Fibroblast of lung (primary cell): ENCODE data around the gene MRPS25.

ENCODE experiments used
- EZH2 ChIP-seq: IDR thresholded peaks from 2 replicates; pipeline ENCODE4 v1.5.1; 2012; ENCODE audit warnings: low read length, control low read depth, mild to moderate bottlenecking; ENCODE audit errors: missing control alignments
- TF ChIP-seq, protein P1 (sequence below), 2 donors: IDR thresholded peaks in 1 of 2; conservative IDR thresholded peaks in 1 of 2; 1 replicate in 1 of 2; 2 replicates in 1 of 2; pipeline ENCODE4 v1.5.1; 2011 to 2012; ENCODE audit warnings: low read length in 2 of 2, control low read depth in 1 of 2, inconsistent platforms in 1 of 2, low read depth in 1 of 2, mild to moderate bottlenecking in 1 of 2

DNA sequence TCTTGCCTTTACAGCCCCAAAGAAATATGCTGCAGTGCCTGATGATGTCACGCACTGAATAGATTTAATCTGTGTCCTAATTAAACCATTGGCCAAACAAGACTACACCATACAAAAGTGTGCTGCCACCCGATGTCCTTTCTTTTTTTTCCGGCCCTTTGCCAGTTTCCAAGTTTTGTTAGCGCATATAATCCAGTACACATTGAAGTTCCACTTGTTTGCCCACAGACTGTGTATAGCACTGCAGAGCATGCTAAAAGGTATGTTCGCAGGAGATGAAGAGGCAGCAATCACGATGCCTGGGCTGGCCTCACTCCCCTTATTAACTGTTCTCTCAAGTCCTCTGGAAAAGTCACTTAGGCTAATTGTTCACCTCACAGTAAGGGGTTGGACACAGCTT lies 26.8 kb downstream of the MRPS25 start:
- TF ChIP-seq, protein P1, sequence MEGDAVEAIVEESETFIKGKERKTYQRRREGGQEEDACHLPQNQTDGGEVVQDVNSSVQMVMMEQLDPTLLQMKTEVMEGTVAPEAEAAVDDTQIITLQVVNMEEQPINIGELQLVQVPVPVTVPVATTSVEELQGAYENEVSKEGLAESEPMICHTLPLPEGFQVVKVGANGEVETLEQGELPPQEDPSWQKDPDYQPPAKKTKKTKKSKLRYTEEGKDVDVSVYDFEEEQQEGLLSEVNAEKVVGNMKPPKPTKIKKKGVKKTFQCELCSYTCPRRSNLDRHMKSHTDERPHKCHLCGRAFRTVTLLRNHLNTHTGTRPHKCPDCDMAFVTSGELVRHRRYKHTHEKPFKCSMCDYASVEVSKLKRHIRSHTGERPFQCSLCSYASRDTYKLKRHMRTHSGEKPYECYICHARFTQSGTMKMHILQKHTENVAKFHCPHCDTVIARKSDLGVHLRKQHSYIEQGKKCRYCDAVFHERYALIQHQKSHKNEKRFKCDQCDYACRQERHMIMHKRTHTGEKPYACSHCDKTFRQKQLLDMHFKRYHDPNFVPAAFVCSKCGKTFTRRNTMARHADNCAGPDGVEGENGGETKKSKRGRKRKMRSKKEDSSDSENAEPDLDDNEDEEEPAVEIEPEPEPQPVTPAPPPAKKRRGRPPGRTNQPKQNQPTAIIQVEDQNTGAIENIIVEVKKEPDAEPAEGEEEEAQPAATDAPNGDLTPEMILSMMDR (conservative IDR thresholded peaks at IDR 0.05 in 1 of 2, IDR thresholded peaks at IDR 0.05 in 1 of 2; ENCODE audit: low read depth in 1 of 2, low read length in 2 of 2): no peak
- no peak for TF ChIP-seq EZH2
